Uterus (tissue), 4 donors: Measurements from ENCODE around the gene PPP1R7. TPM values are rescaled to one million over a fixed set of nuclear protein-coding genes. Genes with fewer than 3 reads are reported as not detected.

Experiments used
- DNase-seq, 2 donors: peaks; one replicate each; pipeline ENCODE4 v3.0.0-alpha.2; 2019 to 2020
- H3K27ac ChIP-seq, 2 donors: fragments of 200-600 bp; sonication (generic); 1 replicate in 1 of 2; 2 replicates in 1 of 2; pipeline ENCODE4 v1.5.1; 2016 to 2018
- H3K27me3 ChIP-seq, 2 donors: fragments of 200-600 bp; sonication (generic); one replicate each; pipeline ENCODE4 v1.5.1; 2018 to 2019; ENCODE audit warnings: control low read depth in 1 of 2
- H3K36me3 ChIP-seq, 2 donors: fragments of 200-600 bp; sonication (generic); one replicate each; pipeline ENCODE4 v1.5.1; 2019; ENCODE audit warnings: control low read depth in 1 of 2
- H3K4me1 ChIP-seq, 2 donors: fragments of 200-600 bp; sonication (generic); one replicate each; pipeline ENCODE4 v1.5.1; 2018 to 2019; ENCODE audit warnings: control low read depth in 1 of 2
- H3K4me3 ChIP-seq, 2 donors: fragments of 200-600 bp; sonication (generic); 1 replicate in 1 of 2; 2 replicates in 1 of 2; pipeline ENCODE4 v1.5.1; 2018 to 2019; ENCODE audit warnings: mild to moderate bottlenecking in 1 of 2
- H3K9me3 ChIP-seq, 2 donors: fragments of 200-600 bp; sonication (generic); one replicate each; pipeline ENCODE4 v1.5.1; 2019; ENCODE audit warnings: control low read depth in 1 of 2
- CTCF ChIP-seq, 4 experiments: fragments of 200-600 bp in 2 of 4; fragments of 450-650 bp in 2 of 4; sonication (generic) in 2 of 4; IDR thresholded peaks; one replicate each; pipeline ENCODE4 v1.5.1; 2016 to 2019; ENCODE audit warnings: antibody characterized with exemption in 4 of 4, mild to moderate bottlenecking in 2 of 4, moderate library complexity in 1 of 4
- POLR2A ChIP-seq, 2 donors: fragments of 450-650 bp; IDR thresholded peaks; one replicate each; pipeline ENCODE4 v1.6.1; 2016; ENCODE audit warnings: antibody characterized with exemption in 2 of 2, mild to moderate bottlenecking in 1 of 2, moderate library complexity in 1 of 2
- intact Hi-C: fragments of 100-400 bp; cut with DNase I; formaldehyde crosslinking; loops from one replicate; pipeline ENCODE4 v1.15.1; 2023; ENCODE audit warnings: low total_unique reads
- total RNA-seq, 4 donors: library from RNA; depleted of rRNA in 3 of 4; stranded (reverse); fragments of >200 nt in 3 of 4; gene quantifications; one replicate each; pipeline versions ENCODE4 v1.1.0 to v1.2.4, GENCODE V29; 2014 to 2023
- donor health status: DM: yes; HTN: yes; CAD: no.

Gene PPP1R7
- total RNA-seq, 4 donors from 2014 or later: 8.5 to 43.6 (median 30.0) TPM

- no peaks in the 10 kb centered on the region for H3K9me3 ChIP-seq
- H3K27me3 ChIP-seq: no peaks in the 10 kb centered on the region
- no peaks in the 10 kb centered on the region for H3K36me3 ChIP-seq
- no peak overlapping the region for H3K4me3 ChIP-seq
- H3K4me1 ChIP-seq: no peaks in the 10 kb centered on the region
- no peak overlapping the region for H3K27ac ChIP-seq
- DNase-seq: no peak
- TF ChIP-seq CTCF (IDR thresholded peaks at IDR 0.05): no peak
- no peak for TF ChIP-seq POLR2A (IDR thresholded peaks at IDR 0.05)
- intact Hi-C loops: no loop called here
Measured at GRCh38 chr2:241184901-241185300, 34.6 kb downstream of the PPP1R7 start.

GRCh38 chr2:241185961-241186360 is 35.7 kb downstream of the PPP1R7 start:
- Histone ChIP-seq H3K4me3 (no peak overlapping the region), H3K36me3 (no peaks in the 10 kb centered on the region), H3K27me3 (no peaks in the 10 kb centered on the region), H3K4me1 (no peaks in the 10 kb centered on the region), H3K9me3 (no peaks in the 10 kb centered on the region), H3K27ac (no peak overlapping the region)
- no peak for DNase-seq
- intact Hi-C loops: no loop called here
- TF ChIP-seq CTCF (IDR thresholded peaks at IDR 0.05) (no peak), POLR2A (IDR thresholded peaks at IDR 0.05) (no peak)

- Histone ChIP-seq H3K27ac (no peak overlapping the region), H3K27me3 (no peaks in the 10 kb centered on the region), H3K4me3 (no peak overlapping the region), H3K36me3 (no peaks in the 10 kb centered on the region), H3K4me1 (no peaks in the 10 kb centered on the region), H3K9me3 (no peaks in the 10 kb centered on the region)
- intact Hi-C loops: no loop called here
- no peak for DNase-seq
- TF ChIP-seq POLR2A (IDR thresholded peaks at IDR 0.05) (no peak), CTCF (IDR thresholded peaks at IDR 0.05) (no peak)
Measured at GRCh38 chr2:241187101-241187917, 37.0 kb downstream of the PPP1R7 start.

- Histone ChIP-seq H3K9me3 (no peaks in the 10 kb centered on the region), H3K27ac (no peak overlapping the region)
- no peak for TF ChIP-seq POLR2A (IDR thresholded peaks at IDR 0.05)
- no peak for TF ChIP-seq CTCF (IDR thresholded peaks at IDR 0.05)
Measured at GRCh38 chr2:241187918-241188234, 37.6 kb downstream of the PPP1R7 start.

GRCh38 chr2:241188361-241189092 is 38.3 kb downstream of the PPP1R7 start, which contains the start of gene ANO7:
TSS of gene ANO7 (plus strand) at chr2:241188677. CDS start at chr2:241190064, 1,387 bp downstream.
- TF ChIP-seq POLR2A (IDR thresholded peaks at IDR 0.05) (no peak), CTCF (IDR thresholded peaks at IDR 0.05) (no peak)
- Histone ChIP-seq H3K36me3 (no peaks in the 10 kb centered on the region), H3K27me3 (no peaks in the 10 kb centered on the region), H3K27ac (no peak within 1 kb of the TSS), H3K4me1 (no peaks in the 10 kb centered on the region), H3K9me3 (no peaks in the 10 kb centered on the region), H3K4me3 (no peak within 1 kb of the TSS)
- no peak for DNase-seq
- intact Hi-C loops: no loop called here

More at GRCh38 chr2:241187918-241188234, 37.6 kb downstream of the PPP1R7 start:
- intact Hi-C loops: no loop called here
- Histone ChIP-seq H3K36me3 (no peaks in the 10 kb centered on the region), H3K27me3 (no peaks in the 10 kb centered on the region), H3K4me3 (no peak overlapping the region), H3K4me1 (no peaks in the 10 kb centered on the region)
- no peak for DNase-seq
